ENCODE results near the gene PPM1H.

- TF ChIP-seq CTCF (IDR thresholded peaks at IDR 0.05), result no peak
- TF ChIP-seq POLR2A (IDR thresholded peaks at IDR 0.05), result no peak
These were observed 22.3 kb downstream of the PPM1H start for GRCh38 chr12:62912644-62913043.

Measured in adrenal gland (tissue), 5 donors.